ENCODE results near the gene ABCG1. TPM values are rescaled to one million over a fixed set of nuclear protein-coding genes. Genes with fewer than 3 reads are reported as not detected.

The ABCG1 gene
- total and polyA plus RNA-seq, 4 donors = 1.6 to 9.7 (median 5.3) TPM

DNA sequence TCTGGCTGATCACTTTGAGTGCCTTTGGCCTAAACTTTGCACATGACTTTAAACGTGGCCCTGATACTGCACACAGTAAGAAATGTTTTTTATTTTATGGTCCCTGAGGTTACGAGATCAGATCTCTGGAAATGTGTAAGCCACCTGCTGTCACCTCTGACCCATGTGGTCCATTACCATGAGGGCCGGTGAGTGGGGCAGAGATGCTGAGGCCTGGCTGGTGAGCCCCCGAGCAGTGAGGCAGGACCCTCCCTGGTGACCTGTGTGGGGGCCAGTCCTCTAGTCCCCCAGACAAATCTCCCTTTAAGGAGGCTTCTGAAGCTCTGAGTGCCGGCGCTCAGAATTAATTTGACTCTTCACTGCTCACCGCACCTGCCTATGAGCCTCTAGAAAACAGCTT lies 83.9 kb downstream of the ABCG1 start (continued):
- TF ChIP-seq HNF4G (IDR thresholded peaks at IDR 0.05) = no peak
- no peak for TF ChIP-seq HNF4A (conservative IDR thresholded peaks at IDR 0.05)
- no peak for TF ChIP-seq TAF1 (conservative IDR thresholded peaks at IDR 0.05)

DNA sequence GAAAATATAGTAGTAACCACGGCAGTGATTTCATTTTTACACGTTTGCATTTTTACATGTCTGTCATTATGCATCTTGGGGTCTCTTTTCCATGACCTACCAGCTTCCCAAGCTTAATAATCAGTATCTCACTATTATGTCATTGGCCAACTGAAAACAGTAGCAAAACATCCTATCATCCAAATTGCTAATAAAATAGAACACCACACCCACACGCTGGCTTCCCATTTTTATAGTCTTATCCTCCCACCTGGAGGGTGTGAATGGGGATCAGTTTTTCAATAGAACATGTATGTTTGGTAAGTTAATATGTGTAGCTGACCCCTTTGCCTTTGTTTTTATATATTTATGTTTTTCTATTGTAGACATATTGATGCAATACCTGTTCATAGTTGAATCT lies 84.5 kb downstream of the ABCG1 start:
- Histone ChIP-seq H3K9me3 (ENCODE audit: control insufficient read depth in 4 of 4, low read length in 3 of 4) (no peaks in the 10 kb centered on the region), H3K27ac (ENCODE audit: low read depth in 1 of 2, low read length in 2 of 2) (no peak overlapping the region), H3K36me3 (ENCODE audit: control insufficient read depth in 4 of 4, insufficient read depth in 3 of 4, low read depth in 1 of 4, low read length in 3 of 4) (no peaks in the 10 kb centered on the region), H3K9ac (ENCODE audit: low read depth in 1 of 2, low read length in 2 of 2) (no peak overlapping the region), H3K27me3 (ENCODE audit: control insufficient read depth in 4 of 4, insufficient read depth in 4 of 4, low read length in 3 of 4) (peaks cover 0 to 4% (median 0%) of the 10 kb centered on the region in 4 donors), H3K4me1 (ENCODE audit: control insufficient read depth in 4 of 4, insufficient read depth in 4 of 4, low read length in 3 of 4) (no peaks in the 10 kb centered on the region), H3K4me3 (ENCODE audit: low read depth in 1 of 3, low read length in 3 of 3) (no peak overlapping the region)
- TF ChIP-seq TAF1 (conservative IDR thresholded peaks at IDR 0.05) = no peak
- no peak for TF ChIP-seq NR2F2 (IDR thresholded peaks at IDR 0.05)
- no peak for TF ChIP-seq GABPA (IDR thresholded peaks at IDR 0.05 in 1 of 2, conservative IDR thresholded peaks at IDR 0.05 in 1 of 2)
- no peak for TF ChIP-seq HNF4A (conservative IDR thresholded peaks at IDR 0.05)
- TF ChIP-seq JUND (IDR thresholded peaks at IDR 0.05) = no peak
- WGBS = 77% methylated on average over 3 of the region's 3 CpGs
- DNase-seq (ENCODE audit: low spot score) = no peak

DNA sequence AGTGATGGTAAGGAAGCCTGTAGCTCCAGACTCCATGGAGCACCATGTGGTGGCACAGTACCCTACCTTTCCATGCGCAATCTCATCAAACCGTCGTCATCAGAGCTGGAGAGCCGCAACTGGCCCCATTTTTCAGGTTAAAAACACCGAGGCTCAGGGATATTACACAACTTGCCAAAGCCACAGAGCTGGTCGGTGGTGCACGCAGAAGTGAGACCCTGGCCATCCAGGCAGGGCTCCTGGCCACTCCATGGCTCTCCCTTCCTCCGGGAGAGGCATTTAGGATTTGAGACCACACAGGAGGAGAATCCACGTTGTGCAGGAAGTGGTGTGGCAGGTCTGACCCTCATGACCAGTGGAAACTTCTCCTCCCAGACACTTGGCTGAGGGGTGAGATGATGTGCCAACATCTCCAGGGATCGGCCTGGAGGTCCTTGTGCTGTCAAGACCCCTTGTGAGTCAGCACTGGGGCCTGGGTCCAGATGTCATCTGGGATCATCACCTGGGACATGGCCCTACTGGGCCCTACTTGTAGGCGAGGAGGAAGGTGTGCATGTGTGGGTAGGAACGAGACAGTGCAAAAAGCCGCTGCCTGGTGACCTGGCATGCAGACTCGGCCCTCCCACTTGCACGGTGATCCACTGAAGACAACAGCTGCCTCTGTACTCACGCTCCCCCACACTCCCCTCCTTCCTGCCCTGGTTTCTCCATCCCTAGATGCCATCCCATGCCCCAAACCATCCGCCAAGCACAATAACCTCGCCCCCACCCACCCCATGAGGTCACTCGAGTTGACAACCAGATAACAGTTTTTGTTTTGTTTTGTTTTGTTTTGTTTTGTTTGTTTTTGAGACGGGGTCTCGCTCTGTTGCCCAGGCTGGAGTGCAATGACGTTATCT lies 85.9 kb downstream of the ABCG1 start:
- 79% methylated on average over 22 of the region's 22 CpGs for WGBS
- Histone ChIP-seq H3K9me3 (ENCODE audit: control insufficient read depth in 4 of 4, low read length in 3 of 4) (no peaks in the 10 kb centered on the region), H3K27me3 (ENCODE audit: control insufficient read depth in 4 of 4, insufficient read depth in 4 of 4, low read length in 3 of 4) (peaks cover 0 to 4% (median 0%) of the 10 kb centered on the region in 4 donors), H3K4me3 (ENCODE audit: low read depth in 1 of 3, low read length in 3 of 3) (no peak overlapping the region), H3K27ac (ENCODE audit: low read depth in 1 of 2, low read length in 2 of 2) (no peak overlapping the region), H3K4me1 (ENCODE audit: control insufficient read depth in 4 of 4, insufficient read depth in 4 of 4, low read length in 3 of 4) (no peaks in the 10 kb centered on the region), H3K9ac (ENCODE audit: low read depth in 1 of 2, low read length in 2 of 2) (no peak overlapping the region), H3K36me3 (ENCODE audit: control insufficient read depth in 4 of 4, insufficient read depth in 3 of 4, low read depth in 1 of 4, low read length in 3 of 4) (no peaks in the 10 kb centered on the region)
- no peak for TF ChIP-seq JUND (IDR thresholded peaks at IDR 0.05)
- TF ChIP-seq YY1 (IDR thresholded peaks at IDR 0.05) = no peak
- no peak for TF ChIP-seq HNF4G (IDR thresholded peaks at IDR 0.05)
- no peak for TF ChIP-seq HNF4A (conservative IDR thresholded peaks at IDR 0.05)
- TF ChIP-seq TAF1 (conservative IDR thresholded peaks at IDR 0.05) = no peak
- TF ChIP-seq, protein P1, sequence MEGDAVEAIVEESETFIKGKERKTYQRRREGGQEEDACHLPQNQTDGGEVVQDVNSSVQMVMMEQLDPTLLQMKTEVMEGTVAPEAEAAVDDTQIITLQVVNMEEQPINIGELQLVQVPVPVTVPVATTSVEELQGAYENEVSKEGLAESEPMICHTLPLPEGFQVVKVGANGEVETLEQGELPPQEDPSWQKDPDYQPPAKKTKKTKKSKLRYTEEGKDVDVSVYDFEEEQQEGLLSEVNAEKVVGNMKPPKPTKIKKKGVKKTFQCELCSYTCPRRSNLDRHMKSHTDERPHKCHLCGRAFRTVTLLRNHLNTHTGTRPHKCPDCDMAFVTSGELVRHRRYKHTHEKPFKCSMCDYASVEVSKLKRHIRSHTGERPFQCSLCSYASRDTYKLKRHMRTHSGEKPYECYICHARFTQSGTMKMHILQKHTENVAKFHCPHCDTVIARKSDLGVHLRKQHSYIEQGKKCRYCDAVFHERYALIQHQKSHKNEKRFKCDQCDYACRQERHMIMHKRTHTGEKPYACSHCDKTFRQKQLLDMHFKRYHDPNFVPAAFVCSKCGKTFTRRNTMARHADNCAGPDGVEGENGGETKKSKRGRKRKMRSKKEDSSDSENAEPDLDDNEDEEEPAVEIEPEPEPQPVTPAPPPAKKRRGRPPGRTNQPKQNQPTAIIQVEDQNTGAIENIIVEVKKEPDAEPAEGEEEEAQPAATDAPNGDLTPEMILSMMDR (IDR thresholded peaks at IDR 0.05; ENCODE audit: low read depth, low read length, missing input control) = no peak
- no peak for TF ChIP-seq FOXA1 (IDR thresholded peaks at IDR 0.05)
- no peak for TF ChIP-seq FOXA2 (IDR thresholded peaks at IDR 0.05)
- no peak for TF ChIP-seq RXRA (IDR thresholded peaks at IDR 0.05)
- TF ChIP-seq NR2F2 (IDR thresholded peaks at IDR 0.05) = no peak
- no peak for TF ChIP-seq SP1 (IDR thresholded peaks at IDR 0.05)
- TF ChIP-seq RAD21 (IDR thresholded peaks at IDR 0.05) = no peak
- TF ChIP-seq, protein P2, sequence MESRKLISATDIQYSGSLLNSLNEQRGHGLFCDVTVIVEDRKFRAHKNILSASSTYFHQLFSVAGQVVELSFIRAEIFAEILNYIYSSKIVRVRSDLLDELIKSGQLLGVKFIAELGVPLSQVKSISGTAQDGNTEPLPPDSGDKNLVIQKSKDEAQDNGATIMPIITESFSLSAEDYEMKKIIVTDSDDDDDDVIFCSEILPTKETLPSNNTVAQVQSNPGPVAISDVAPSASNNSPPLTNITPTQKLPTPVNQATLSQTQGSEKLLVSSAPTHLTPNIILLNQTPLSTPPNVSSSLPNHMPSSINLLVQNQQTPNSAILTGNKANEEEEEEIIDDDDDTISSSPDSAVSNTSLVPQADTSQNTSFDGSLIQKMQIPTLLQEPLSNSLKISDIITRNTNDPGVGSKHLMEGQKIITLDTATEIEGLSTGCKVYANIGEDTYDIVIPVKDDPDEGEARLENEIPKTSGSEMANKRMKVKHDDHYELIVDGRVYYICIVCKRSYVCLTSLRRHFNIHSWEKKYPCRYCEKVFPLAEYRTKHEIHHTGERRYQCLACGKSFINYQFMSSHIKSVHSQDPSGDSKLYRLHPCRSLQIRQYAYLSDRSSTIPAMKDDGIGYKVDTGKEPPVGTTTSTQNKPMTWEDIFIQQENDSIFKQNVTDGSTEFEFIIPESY (IDR thresholded peaks at IDR 0.05) = no peak
- TF ChIP-seq, protein P3, sequence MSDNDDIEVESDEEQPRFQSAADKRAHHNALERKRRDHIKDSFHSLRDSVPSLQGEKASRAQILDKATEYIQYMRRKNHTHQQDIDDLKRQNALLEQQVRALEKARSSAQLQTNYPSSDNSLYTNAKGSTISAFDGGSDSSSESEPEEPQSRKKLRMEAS (IDR thresholded peaks at IDR 0.05) = no peak
- no peak for TF ChIP-seq GABPA (IDR thresholded peaks at IDR 0.05 in 1 of 2, conservative IDR thresholded peaks at IDR 0.05 in 1 of 2)
- TF ChIP-seq, protein P4, sequence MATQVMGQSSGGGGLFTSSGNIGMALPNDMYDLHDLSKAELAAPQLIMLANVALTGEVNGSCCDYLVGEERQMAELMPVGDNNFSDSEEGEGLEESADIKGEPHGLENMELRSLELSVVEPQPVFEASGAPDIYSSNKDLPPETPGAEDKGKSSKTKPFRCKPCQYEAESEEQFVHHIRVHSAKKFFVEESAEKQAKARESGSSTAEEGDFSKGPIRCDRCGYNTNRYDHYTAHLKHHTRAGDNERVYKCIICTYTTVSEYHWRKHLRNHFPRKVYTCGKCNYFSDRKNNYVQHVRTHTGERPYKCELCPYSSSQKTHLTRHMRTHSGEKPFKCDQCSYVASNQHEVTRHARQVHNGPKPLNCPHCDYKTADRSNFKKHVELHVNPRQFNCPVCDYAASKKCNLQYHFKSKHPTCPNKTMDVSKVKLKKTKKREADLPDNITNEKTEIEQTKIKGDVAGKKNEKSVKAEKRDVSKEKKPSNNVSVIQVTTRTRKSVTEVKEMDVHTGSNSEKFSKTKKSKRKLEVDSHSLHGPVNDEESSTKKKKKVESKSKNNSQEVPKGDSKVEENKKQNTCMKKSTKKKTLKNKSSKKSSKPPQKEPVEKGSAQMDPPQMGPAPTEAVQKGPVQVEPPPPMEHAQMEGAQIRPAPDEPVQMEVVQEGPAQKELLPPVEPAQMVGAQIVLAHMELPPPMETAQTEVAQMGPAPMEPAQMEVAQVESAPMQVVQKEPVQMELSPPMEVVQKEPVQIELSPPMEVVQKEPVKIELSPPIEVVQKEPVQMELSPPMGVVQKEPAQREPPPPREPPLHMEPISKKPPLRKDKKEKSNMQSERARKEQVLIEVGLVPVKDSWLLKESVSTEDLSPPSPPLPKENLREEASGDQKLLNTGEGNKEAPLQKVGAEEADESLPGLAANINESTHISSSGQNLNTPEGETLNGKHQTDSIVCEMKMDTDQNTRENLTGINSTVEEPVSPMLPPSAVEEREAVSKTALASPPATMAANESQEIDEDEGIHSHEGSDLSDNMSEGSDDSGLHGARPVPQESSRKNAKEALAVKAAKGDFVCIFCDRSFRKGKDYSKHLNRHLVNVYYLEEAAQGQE (IDR thresholded peaks at IDR 0.05) = no peak
- DNase-seq (ENCODE audit: low spot score) = no peak

All from liver (tissue), 9 donors.